GM12864 (cell line): Measurements from ENCODE around the gene FAT3.

Experiments
- DNase-seq: peaks from one replicate; pipeline ENCODE4 v3.0.0-alpha.2; 2011; ENCODE audit warnings: low read depth
- H3K4me3 ChIP-seq: 2 replicates; pipeline ENCODE4 v1.5.1; 2011; ENCODE audit warnings: mild to moderate bottlenecking, low read depth, low read length, control low read depth
- CTCF ChIP-seq: IDR thresholded peaks from 2 replicates; pipeline ENCODE4 v1.5.1; 2011; ENCODE audit warnings: low read depth, mild to moderate bottlenecking, moderate library complexity, low read length, control low read depth, inconsistent platforms; ENCODE audit errors: missing control alignments

Gene FAT3

DNA sequence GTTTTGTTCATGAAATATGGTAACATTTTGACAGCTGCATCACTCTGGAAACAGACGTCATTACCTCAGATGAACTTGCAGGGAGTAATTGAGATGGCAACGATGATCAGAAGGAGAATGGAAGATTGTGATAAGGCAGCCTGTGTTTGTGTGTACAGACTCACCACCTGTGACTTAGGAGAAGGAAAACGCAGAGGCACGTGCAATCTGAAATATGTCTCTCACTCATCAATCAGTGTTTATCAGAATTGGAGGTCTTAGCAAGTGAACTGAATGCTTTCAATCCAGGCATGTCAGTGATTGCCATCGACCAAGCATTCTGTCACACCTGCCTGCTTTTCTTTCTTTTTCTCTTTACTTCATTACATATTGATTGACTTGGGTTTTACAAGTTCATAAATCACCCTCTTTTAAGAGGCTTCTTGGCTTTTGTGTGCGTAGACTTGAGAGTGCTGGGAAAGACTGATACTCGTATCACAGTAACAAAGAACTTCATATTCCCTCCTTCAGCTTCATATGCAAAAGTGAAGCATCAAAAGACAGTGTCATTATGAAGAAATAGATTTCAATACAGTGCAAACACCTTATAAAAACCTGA lies 24.6 kb downstream of the FAT3 start:
- H3K4me3 ChIP-seq = no peak overlapping the region
- no peak for DNase-seq
- no peak for TF ChIP-seq CTCF

DNA sequence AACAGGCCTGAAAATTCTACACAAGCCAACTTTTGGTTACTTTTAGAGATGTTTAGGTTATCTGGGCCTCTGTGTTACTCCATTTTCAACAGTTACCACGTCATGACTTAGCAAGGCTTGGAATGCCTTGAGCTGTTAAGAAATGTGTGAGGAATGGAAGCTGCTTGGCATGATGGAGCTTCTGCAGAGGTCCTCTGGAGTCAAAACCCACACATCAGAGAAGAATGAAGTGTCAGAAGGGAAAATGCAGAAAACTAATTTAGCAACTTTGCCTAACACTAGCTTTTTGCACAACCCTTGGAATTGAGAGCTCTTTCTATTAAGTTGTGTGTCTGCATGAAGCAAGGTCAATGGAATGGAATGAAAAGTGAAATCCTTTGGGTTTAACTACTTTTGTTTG lies 27.4 kb downstream of the FAT3 start:
- no peak for TF ChIP-seq CTCF
- H3K4me3 ChIP-seq = no peak overlapping the region
- no peak for DNase-seq

- DNase-seq = no peak
- no peak for TF ChIP-seq CTCF
Observed at GRCh38 chr11:92253421-92253820, 28.8 kb downstream of the FAT3 start.

GRCh38 chr11:92253945-92254344 lies 29.3 kb downstream of the FAT3 start:
- TF ChIP-seq CTCF = no peak
- H3K4me3 ChIP-seq = no peak overlapping the region
- DNase-seq = no peak

More at GRCh38 chr11:92253421-92253820, 28.8 kb downstream of the FAT3 start:
- H3K4me3 ChIP-seq = no peak overlapping the region

DNA sequence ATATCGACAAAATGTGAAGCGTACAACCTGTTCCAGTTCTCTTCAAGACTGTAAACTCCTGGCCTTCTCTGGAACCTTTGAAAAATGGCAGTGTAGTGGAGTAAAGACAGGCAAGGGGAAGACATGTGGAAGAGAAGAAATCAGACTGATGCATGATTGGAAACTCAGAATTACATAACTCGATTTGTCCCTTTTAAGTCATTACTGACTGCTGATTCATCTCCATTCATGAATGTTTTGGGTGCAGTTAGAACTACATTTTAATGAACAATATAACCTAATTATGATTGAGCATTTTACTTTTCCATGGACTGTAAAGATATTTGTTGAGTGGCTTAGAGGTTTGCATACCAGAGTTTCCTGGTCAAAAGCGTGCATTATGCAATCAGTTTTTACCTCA lies 32.9 kb downstream of the FAT3 start:
- no peak for DNase-seq
- TF ChIP-seq CTCF = no peak

DNA sequence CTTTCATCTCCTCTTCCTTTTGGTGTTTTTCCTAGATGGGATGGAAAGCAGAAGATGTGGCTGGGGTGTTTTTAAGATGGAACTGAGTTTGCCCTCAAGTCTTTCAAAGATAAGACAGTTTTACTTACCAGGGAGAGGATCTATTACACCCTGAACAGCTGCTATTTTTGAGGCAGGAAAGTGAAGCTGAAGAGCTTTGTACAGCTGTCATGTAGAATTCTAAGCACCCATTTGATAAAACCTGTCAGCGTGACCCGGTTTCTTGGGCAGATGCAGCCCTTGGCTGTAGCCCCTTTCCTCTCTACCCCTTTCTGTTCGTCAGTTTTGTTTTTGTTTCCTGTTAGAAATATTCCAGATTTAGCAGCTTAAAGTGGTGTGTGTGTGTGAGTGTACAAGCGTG lies 35.2 kb downstream of the FAT3 start:
- H3K4me3 ChIP-seq = no peak overlapping the region
- no peak for DNase-seq
- TF ChIP-seq CTCF = no peak

More for the DNA sequence above, 32.9 kb downstream of the FAT3 start:
- no peak overlapping the region for H3K4me3 ChIP-seq

DNA sequence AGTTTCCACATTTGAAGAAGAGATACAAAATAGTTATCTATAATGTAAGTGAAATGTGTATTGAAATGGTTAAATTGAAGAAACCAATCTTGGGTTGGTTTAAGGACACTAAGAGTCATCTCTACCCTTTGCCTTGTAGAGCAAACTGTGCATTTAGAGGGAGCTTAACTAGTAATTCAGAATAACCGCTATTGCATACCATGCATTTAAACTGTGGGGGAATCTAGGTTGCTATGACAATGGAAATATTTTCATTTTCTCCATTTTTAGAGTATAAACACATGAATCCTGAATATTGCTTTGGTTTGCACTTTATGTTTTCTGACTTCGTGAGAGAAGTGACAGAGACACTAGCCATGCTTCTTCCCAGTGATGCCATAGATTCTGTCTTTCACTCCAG lies 39.7 kb downstream of the FAT3 start:
- H3K4me3 ChIP-seq = no peak overlapping the region
- DNase-seq = no peak
- TF ChIP-seq CTCF = no peak
